Tongue (tissue), 2 donors: ENCODE measurements around the gene ABCA12. TPM values are rescaled to one million over a fixed set of nuclear protein-coding genes. Genes with fewer than 3 reads are reported as not detected.

Experiments
- DNase-seq: peaks from one replicate; pipeline ENCODE4 v3.0.0-alpha.2; 2015
- total RNA-seq: library from RNA; depleted of rRNA; stranded (reverse); fragments of >200 nt; gene quantifications from one replicate; pipeline ENCODE4 v1.2.3, GENCODE V29; 2014

Gene ABCA12
- total RNA-seq, 1 donor from 2014 or later = 1.7 TPM

DNA sequence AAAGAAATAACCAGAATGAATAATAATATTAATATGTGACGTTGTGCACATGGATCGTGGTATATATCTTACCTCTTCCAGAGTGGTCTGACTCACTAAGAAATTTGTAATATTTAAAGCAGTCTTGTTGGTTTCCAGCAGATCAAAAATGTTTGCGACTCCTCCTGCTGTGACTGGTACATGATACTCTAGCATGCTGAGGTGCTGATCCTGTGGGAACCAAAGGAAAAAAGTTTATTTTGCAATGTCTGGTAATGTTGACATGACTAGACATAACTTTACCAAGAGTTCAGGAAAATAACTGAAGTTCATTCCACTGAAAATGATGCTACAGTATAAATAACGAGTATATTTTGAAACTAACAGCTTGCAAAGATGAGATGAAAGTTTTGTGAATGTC is 204.4 kb downstream of the ABCA12 start:
- no peak for DNase-seq

DNA sequence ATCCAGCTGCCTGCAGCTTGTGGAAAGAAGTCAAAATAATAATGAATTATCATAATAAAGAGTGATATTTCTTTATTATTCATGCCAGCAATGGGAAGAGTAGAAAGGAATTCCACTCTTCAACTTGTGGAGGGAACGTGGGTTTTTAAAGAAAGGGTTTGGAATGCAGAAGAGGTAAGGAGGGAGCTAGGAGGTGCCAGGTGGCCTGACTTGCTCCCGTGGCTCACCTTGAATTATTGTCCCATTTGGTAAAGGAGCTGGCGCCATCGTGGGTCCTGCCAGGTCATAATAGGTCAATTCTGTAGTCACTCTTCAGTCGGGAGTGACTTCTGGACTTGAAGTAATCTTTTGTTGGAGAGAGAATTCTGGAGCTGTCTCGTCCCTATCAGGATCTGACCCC is 233.8 kb downstream of the ABCA12 start:
- DNase-seq = no peak

DNA sequence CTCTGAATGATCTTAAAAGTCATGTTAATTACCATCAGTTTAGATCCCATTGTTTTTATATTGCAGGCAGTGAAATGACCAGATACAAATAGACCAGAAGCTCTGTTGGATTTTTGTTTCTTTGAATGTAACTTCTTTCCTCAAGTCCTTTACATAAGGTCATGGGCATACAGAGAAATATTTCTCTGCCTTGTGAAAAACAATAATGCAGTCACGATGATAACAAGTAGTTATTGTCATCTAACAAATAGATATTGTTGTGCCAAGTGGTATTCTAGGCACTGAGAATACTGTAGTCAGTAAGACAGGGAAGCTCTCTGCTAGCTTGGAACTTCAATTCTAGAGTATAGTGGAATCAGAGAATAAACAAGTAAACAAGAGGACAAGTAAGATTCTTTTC is 234.2 kb downstream of the ABCA12 start:
- no peak for DNase-seq

DNA sequence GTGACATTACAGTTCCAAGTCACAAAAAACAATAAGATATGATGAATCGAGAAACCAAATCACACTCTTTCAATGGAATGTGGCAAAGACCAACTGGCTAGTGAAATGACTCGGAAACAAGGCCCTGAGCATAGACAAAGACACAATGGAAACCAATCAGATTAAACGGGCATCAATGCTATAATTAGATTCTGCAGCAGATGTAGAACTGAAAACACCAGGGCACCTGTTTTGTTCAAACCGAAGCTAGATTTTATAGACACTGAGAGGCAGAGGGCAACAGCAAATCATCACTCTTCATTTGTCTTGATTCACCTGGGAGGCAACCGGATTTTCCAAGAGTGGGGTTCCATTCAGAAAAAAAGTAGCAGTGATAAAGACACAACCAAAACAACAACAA is 236.1 kb downstream of the ABCA12 start:
- no peak for DNase-seq

DNA sequence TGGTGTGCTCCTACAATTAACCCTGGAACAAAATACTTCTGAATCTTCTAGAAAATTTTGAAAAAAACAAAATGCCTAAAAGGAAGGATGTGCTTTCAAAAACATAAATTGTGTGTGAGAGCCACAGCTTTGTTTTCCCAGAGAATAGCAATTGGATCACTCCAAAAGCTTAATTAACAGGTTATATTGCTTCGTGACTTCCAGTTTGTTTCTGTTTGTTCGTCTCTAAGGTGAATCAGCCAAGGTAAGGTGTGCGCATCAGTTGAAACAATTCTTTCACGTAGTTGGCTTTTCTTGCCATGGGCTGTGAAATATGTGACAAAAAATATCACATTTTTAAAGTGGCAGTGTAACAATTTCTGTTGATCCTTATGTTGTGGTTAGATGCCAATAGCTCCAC is 238.7 kb downstream of the ABCA12 start:
- peak; percentile 9 for DNase-seq

DNA sequence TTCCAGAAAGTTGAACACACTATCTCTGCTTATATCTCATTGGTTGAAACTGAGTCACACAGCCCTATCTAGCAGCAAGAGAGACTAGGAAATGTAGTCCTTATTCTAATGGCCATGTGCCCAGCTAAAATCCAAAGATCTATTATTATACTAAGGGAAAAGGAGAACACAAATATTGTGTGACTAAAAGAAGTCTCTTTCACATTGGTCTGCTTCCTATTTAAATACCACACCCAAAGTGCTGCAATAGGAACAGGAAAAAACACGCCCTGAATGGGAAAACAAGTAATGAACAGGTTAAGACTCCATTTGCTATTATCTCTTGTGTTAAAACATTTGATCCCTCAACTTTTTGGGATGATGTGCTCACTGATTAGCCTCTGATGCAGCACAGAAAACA is 242.2 kb downstream of the ABCA12 start:
- no peak for DNase-seq

DNA sequence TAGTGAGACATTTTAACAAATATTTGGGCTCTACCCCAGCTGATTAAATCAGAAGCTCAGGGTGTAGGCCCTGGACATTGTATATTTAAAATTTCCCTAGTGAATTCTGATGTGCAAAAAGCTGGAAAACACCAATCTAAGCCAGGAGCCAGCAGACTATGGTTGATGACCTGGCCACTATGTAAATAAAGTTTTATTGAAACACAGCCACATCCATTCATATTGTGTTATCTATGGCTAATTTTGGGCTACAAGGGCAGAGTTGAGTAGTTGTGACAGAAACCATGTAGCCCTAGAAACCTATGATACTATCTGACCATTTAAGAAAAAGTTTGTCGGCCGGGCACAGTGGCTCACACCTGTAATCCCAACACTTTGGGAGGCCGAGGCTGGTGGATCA is 243.0 kb downstream of the ABCA12 start:
- no peak for DNase-seq

DNA sequence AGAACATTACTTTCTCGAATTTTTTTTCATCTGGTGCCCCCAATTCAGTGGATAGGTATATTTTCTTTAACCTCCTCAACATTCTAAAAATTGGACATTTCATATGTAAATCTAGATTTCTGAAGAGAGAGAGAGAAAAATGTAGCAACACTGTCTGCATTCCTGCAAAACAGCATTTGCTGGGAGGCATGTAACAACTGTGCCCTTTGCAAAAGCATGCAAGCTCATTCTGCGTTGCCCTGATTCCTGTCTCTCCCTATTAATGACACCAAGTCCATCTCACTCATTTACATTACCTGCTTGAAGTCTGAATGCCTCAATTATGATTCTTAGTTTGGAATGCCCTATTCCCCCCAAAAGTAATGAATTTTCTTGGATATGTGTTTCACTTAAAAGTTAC is 249.1 kb downstream of the ABCA12 start:
- no peak for DNase-seq

DNA sequence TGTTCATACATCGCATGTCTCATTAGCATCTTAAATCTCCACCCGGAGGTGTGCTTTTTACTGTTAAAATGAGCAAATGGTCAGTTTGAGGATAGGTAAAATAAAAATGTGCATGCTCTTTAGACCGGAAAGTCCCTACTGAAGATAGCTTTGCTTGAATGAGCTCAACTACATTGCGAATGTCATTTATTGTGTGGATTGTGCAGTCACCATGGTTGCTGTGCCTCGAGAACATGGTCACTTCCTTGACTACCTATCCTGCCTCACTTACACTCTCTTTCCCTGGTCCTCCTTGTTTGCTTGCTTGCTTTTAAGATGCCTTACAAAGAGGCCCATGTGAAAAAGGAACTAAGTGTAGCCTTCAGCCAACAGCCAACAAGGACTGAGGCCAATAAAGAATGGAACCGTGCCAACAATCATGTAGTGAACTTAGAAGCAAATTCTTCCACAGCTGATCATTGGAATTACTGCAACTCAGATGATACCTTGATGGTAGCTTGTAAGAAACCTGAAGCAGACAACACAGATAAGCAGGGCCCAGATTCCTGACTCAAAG is 256.7 kb downstream of the ABCA12 start:
- DNase-seq = peak; percentile 54

Other genes starting within 250 kb of the ABCA12 start
- 20.8 TPM for gene ATIC, start 173.4 kb upstream of the ABCA12 start, total RNA-seq